ENCODE results near the gene RPL22.

RPL22 gene

DNA sequence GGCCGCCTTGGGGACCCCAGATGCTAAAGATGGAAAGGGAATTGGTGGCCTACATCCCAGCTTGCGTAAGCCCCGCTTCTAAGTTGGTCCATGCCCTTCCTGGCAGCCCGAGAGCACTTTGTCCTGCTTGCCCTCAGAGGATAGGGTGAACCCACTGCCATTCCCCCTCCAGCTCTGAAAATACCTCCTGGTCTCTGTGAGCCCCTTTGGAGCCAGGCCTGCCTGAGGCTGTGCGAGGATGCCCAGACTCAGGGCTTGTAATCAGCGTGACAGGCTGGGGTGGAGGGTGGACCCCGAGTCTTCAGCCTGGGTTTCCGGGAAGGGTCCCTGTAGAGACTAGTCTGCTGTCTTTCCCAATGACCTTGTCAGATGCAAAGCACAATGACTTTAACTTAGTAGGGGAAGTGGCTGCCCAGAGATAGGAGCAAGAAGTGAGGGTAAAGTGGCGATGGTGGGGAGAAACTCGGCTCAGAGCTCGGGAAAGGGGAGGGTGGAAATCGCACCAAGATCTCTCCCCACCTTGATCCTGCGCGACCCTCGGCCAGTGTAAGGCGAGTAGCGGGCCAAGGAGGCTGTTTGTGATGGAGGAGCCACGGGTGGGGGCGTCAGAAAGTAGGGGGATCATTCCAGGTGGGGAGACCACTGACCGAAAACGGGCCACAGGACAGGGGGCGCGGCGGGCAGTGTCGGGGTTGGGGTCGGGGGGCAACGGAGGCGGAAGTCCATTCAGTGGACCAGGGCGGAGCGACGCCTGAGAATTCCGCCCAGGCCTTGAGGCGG is 41.9 kb upstream of the RPL22 start:
- no peak for DNase-seq
- TF ChIP-seq, protein P1, sequence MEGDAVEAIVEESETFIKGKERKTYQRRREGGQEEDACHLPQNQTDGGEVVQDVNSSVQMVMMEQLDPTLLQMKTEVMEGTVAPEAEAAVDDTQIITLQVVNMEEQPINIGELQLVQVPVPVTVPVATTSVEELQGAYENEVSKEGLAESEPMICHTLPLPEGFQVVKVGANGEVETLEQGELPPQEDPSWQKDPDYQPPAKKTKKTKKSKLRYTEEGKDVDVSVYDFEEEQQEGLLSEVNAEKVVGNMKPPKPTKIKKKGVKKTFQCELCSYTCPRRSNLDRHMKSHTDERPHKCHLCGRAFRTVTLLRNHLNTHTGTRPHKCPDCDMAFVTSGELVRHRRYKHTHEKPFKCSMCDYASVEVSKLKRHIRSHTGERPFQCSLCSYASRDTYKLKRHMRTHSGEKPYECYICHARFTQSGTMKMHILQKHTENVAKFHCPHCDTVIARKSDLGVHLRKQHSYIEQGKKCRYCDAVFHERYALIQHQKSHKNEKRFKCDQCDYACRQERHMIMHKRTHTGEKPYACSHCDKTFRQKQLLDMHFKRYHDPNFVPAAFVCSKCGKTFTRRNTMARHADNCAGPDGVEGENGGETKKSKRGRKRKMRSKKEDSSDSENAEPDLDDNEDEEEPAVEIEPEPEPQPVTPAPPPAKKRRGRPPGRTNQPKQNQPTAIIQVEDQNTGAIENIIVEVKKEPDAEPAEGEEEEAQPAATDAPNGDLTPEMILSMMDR (IDR thresholded peaks at IDR 0.05; ENCODE audit: low read depth, low read length): no peak
- no peaks in the 10 kb centered on the region for H3K9me3 ChIP-seq
- peaks cover 4% of the 10 kb centered on the region for H3K27me3 ChIP-seq
- no peaks in the 10 kb centered on the region for H3K4me1 ChIP-seq
- H3K4me3 ChIP-seq (ENCODE audit: low read depth, low read length): no peak overlapping the region
- no peaks in the 10 kb centered on the region for H3K36me3 ChIP-seq

DNA sequence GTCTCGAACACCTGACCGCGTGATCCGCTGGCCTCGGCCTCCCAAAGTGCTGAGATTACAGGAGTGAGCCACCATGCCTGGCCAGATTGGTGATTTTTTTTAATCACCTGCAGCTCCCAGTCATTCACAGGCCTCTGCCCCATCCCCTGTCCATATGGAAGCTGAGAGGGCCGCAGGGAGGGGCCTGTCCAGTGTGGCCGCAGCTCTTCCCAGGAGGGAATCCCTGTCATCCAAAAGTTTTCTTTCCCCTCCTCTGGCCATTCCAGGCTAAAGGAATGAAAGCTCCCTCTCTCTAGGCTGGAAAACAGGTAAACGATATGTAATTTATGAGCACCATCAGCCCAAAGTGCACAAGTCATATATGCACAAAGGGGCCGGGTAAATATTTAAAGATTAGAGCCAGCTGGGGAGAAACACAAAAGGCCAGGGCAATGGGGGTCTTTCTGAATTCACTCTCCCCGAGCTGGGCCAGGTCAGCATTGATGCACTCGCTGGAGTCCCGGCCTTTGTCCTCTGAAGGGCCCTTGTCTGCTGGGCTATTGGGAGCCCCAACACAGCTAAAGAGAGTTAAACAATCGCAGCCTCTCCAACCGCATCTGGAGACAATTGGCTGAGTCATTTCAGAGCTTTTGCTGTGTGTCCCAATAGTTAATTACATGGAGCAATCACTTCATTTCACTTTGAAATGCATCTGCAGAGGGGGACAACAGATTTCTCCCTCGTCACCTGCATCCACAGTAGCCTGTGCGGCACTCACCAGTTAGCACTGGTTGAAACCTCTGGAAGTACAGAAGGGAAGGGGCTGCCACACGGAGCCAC is 40.8 kb upstream of the RPL22 start:
- Histone ChIP-seq H3K4me1 (no peaks in the 10 kb centered on the region), H3K9me3 (no peaks in the 10 kb centered on the region), H3K4me3 (ENCODE audit: low read depth, low read length) (no peak overlapping the region), H3K36me3 (no peaks in the 10 kb centered on the region), H3K27me3 (peaks cover 4% of the 10 kb centered on the region)
- DNase-seq: no peak
- TF ChIP-seq, protein P1 (IDR thresholded peaks at IDR 0.05; ENCODE audit: low read depth, low read length): no peak

DNA sequence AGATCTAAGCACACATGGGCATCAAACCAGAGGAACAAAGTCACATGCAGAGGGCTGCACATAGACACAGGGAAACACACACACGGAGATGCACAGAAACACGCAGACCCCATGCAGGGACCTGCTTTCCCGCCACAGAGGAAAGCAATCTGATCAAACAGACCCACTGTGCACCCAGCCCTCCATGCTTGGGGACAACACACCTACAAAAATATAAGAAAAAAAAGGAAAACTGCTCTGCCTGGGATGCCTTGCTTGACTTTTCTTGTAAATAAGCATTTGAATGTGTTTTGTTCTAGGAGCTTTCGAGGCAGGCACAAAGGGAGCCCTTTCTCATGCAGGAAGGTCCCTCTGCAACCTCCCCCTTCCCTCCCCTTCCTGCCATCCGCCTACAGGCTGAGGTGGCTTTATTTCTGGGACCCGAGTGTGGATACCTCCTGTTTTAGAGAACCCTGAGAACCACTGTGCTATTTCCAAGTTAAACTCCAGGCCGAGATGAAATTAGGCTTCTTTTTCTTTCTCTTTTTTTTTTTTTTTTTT is 39.9 kb upstream of the RPL22 start:
- Histone ChIP-seq H3K27me3 (peaks cover 4% of the 10 kb centered on the region), H3K36me3 (no peaks in the 10 kb centered on the region)
- TF ChIP-seq, protein P1 (IDR thresholded peaks at IDR 0.05; ENCODE audit: low read depth, low read length): no peak

DNA sequence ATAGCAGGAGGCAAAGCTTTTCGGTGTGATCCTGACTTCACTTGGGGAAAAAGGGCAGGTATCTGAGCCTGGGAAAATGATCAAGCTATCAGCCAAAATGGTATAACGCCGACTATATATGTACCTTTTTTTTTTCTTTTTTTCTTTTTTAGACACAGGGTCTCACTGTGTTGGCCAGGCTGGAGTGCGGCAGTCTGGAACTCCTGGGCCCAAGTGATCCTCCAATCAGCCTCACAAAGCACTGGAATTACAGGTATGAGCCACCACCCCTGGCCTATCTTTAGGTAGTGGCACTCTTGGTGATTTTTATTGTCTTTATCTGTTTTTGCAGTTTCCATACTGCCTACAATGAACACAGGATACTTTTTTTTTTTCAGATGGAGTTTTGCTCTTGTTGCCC is 37.7 kb upstream of the RPL22 start:
- H3K4me3 ChIP-seq (ENCODE audit: low read depth, low read length): no peak overlapping the region
- no peaks in the 10 kb centered on the region for H3K9me3 ChIP-seq
- H3K4me1 ChIP-seq: no peaks in the 10 kb centered on the region
- H3K27me3 ChIP-seq: peaks cover 3% of the 10 kb centered on the region
- TF ChIP-seq, protein P1 (IDR thresholded peaks at IDR 0.05; ENCODE audit: low read depth, low read length): no peak
- no peak for DNase-seq
- no peaks in the 10 kb centered on the region; the same call in none of the 2 replicates for H3K36me3 ChIP-seq

More for the DNA sequence above, 39.9 kb upstream of the RPL22 start:
- DNase-seq: no peak
- Histone ChIP-seq H3K4me1 (no peaks in the 10 kb centered on the region), H3K4me3 (ENCODE audit: low read depth, low read length) (no peak overlapping the region), H3K9me3 (no peaks in the 10 kb centered on the region)

DNA sequence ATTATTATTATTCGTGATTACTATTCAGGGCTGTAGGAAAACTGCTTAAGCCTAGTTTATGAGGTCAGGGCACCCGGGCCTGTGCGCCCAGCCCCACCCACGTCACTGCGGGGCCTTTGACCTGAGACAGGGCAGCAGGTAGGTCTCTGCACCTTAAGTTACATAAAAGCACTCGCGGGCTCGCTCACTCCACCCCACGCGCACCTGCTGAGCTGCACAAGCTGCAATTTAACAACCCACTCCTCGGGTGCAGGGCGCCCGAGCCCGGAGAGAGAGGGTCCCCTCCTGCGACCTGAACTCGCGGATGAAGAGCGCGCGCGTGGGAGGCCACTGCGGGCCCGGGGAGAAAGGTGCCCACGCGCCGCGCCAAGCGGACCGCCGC is 35.9 kb upstream of the RPL22 start:
- no peaks in the 10 kb centered on the region for H3K9me3 ChIP-seq
- no peak for DNase-seq
- H3K4me1 ChIP-seq: no peaks in the 10 kb centered on the region
- peak overlapping the region; percentile 80 for H3K4me3 ChIP-seq (ENCODE audit: low read depth, low read length)
- H3K36me3 ChIP-seq: no peaks in the 10 kb centered on the region; the same call in none of the 2 replicates
- TF ChIP-seq, protein P1 (IDR thresholded peaks at IDR 0.05; ENCODE audit: low read depth, low read length): no peak
- H3K27me3 ChIP-seq: no peaks in the 10 kb centered on the region

Data from BE2C (cell line).